Tibial nerve (tissue), 4 donors: ENCODE results near the gene USF3. TPM values are rescaled to one million over a fixed set of nuclear protein-coding genes. Genes with fewer than 3 reads are reported as not detected.

ENCODE experiments used
- DNase-seq, 2 donors: peaks; one replicate each; pipeline ENCODE4 v3.0.0-alpha.2; 2019; ENCODE audit warnings: low spot score in 2 of 2
- H3K27ac ChIP-seq, 4 donors: fragments of 200-600 bp; sonication (generic) in 3 of 4; one replicate each; pipeline ENCODE4 v1.5.1; 2017 to 2019; ENCODE audit warnings: mild to moderate bottlenecking in 1 of 4
- H3K27me3 ChIP-seq, 2 donors: fragments of 200-600 bp; sonication (generic) in 1 of 2; one replicate each; pipeline versions ENCODE4 v1.5.1 to v1.6.0; 2017 to 2019
- H3K36me3 ChIP-seq, 3 donors: fragments of 200-600 bp; sonication (generic); one replicate each; pipeline ENCODE4 v1.5.1; 2018 to 2019
- H3K4me1 ChIP-seq, 4 donors: fragments of 200-600 bp; sonication (generic) in 3 of 4; one replicate each; pipeline ENCODE4 v1.5.1; 2017 to 2019
- H3K4me3 ChIP-seq, 4 donors: fragments of 200-600 bp; sonication (generic) in 3 of 4; one replicate each; pipeline ENCODE4 v1.5.1; 2017 to 2019; ENCODE audit warnings: mild to moderate bottlenecking in 1 of 4, moderate library complexity in 1 of 4
- H3K9me3 ChIP-seq, 4 donors: fragments of 200-600 bp; sonication (generic) in 3 of 4; one replicate each; pipeline ENCODE4 v1.5.1; 2017 to 2019
- EP300 ChIP-seq, 2 donors: sonication (generic); formaldehyde crosslinking; IDR thresholded peaks; one replicate each; pipeline ENCODE4 v1.6.1; 2017; ENCODE audit warnings: antibody characterized with exemption in 2 of 2, mild to moderate bottlenecking in 1 of 2
- POLR2A ChIP-seq, 2 donors: fragments of 450-650 bp; IDR thresholded peaks; one replicate each; pipeline ENCODE4 v1.6.1; 2017; ENCODE audit warnings: antibody characterized with exemption in 2 of 2, mild to moderate bottlenecking in 2 of 2, moderate library complexity in 2 of 2
- WGBS, 2 donors: methylation state at CpG; one replicate each; pipeline ENCODE4 v1.1.5; 2018; 5-methylcytosine and 5-hydroxymethylcytosine counted together
- total RNA-seq, 4 donors: library from RNA; depleted of rRNA; stranded (reverse); fragments of >200 nt; gene quantifications; one replicate each; pipeline ENCODE4 v1.1.0, GENCODE V29; 2016
- TF ChIP-seq, protein P1 (sequence below), 5 experiments: fragments of 200-600 bp in 3 of 5; fragments of 450-650 bp in 2 of 5; sonication (generic) in 3 of 5; IDR thresholded peaks; one replicate each; pipeline ENCODE4 v1.5.1; 2016 to 2019; ENCODE audit warnings: antibody characterized with exemption in 5 of 5, mild to moderate bottlenecking in 3 of 5, moderate library complexity in 2 of 5

The USF3 gene
- total RNA-seq, 4 donors from 2014 or later: 16.8 to 22.6 (median 19.4) TPM

GRCh38 chr3:113717308-113717707 is 20.9 kb upstream of the USF3 start:
- no peaks in the 10 kb centered on the region for H3K9me3 ChIP-seq
- 90 to 91% methylated on average over 3 of the region's 3 CpGs for WGBS, 2 donors
- H3K27me3 ChIP-seq: no peaks in the 10 kb centered on the region
- no peak for DNase-seq
- H3K4me1 ChIP-seq: peaks cover 0 to 10% (median 0%) of the 10 kb centered on the region in 4 donors
- H3K36me3 ChIP-seq: peaks cover 0 to 40% (median 8%) of the 10 kb centered on the region in 3 donors
- TF ChIP-seq EP300 (IDR thresholded peaks at IDR 0.05) (no peak), POLR2A (IDR thresholded peaks at IDR 0.05) (no peak)
- TF ChIP-seq, protein P1, sequence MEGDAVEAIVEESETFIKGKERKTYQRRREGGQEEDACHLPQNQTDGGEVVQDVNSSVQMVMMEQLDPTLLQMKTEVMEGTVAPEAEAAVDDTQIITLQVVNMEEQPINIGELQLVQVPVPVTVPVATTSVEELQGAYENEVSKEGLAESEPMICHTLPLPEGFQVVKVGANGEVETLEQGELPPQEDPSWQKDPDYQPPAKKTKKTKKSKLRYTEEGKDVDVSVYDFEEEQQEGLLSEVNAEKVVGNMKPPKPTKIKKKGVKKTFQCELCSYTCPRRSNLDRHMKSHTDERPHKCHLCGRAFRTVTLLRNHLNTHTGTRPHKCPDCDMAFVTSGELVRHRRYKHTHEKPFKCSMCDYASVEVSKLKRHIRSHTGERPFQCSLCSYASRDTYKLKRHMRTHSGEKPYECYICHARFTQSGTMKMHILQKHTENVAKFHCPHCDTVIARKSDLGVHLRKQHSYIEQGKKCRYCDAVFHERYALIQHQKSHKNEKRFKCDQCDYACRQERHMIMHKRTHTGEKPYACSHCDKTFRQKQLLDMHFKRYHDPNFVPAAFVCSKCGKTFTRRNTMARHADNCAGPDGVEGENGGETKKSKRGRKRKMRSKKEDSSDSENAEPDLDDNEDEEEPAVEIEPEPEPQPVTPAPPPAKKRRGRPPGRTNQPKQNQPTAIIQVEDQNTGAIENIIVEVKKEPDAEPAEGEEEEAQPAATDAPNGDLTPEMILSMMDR (IDR thresholded peaks at IDR 0.05): no peak
- H3K4me3 ChIP-seq: no peak overlapping the region
- no peak overlapping the region for H3K27ac ChIP-seq

DNA sequence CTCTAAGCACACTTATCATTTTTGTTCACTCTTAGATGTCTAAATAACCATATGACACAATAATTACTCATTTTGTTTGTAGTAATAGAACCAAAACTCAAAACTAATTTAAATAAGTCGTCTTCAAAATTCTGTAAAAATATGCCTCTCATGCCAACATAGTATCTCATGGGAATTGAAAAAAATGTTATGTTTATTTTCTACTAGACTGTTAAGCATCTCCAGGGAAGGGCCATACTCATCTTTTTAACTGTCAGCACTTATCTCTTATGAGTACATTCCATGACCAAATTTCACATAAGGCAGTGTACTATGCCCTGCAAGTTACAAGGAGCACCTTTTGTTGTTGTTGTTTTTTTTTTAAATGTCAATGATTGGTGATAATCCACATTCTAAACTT is 18.3 kb upstream of the USF3 start:
- Histone ChIP-seq H3K36me3 (peaks cover 0 to 15% (median 0%) of the 10 kb centered on the region in 3 donors), H3K4me3 (no peak overlapping the region), H3K27me3 (no peaks in the 10 kb centered on the region), H3K9me3 (no peaks in the 10 kb centered on the region), H3K27ac (no peak overlapping the region), H3K4me1 (peaks cover 0 to 5% (median 0%) of the 10 kb centered on the region in 4 donors)
- TF ChIP-seq, protein P1 (IDR thresholded peaks at IDR 0.05): no peak
- TF ChIP-seq POLR2A (IDR thresholded peaks at IDR 0.05): no peak
- no peak for TF ChIP-seq EP300 (IDR thresholded peaks at IDR 0.05)
- no peak for DNase-seq
- 51% methylated on average over 1 of the region's 1 CpG for WGBS, 2 donors

GRCh38 chr3:113712129-113712528 is 15.7 kb upstream of the USF3 start:
- no peak overlapping the region for H3K27ac ChIP-seq
- peaks cover 0 to 4% (median 0%) of the 10 kb centered on the region in 3 donors for H3K36me3 ChIP-seq
- DNase-seq: no peak
- no peak overlapping the region for H3K4me3 ChIP-seq
- no peaks in the 10 kb centered on the region for H3K9me3 ChIP-seq
- H3K4me1 ChIP-seq: peaks cover 0 to 5% (median 0%) of the 10 kb centered on the region in 4 donors
- H3K27me3 ChIP-seq: no peaks in the 10 kb centered on the region
- 34 to 38% methylated on average over 3 of the region's 3 CpGs for WGBS, 2 donors
- TF ChIP-seq POLR2A (IDR thresholded peaks at IDR 0.05) (no peak), EP300 (IDR thresholded peaks at IDR 0.05) (no peak)
- TF ChIP-seq, protein P1 (IDR thresholded peaks at IDR 0.05): no peak

DNA sequence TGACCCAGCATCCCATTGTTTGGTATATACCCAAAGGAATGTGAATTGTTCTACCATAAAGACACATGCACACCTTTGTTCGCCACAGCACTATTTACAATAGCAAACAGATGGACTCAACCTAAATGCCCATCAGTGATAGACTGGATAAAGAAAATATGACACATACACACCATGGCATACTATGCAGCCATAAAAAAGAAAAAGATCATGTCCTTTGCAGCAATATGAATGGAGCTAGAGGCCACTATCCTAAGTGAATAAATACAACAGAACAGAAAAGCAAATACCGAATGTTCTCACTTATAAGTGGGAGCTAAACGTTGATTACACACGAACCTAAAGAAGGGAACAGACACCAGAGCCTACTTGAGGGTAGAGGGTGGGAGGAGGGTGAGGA is 11.4 kb upstream of the USF3 start:
- TF ChIP-seq POLR2A (IDR thresholded peaks at IDR 0.05): no peak
- TF ChIP-seq, protein P1 (IDR thresholded peaks at IDR 0.05): no peak
- no peak for TF ChIP-seq EP300 (IDR thresholded peaks at IDR 0.05)
- Histone ChIP-seq H3K4me1 (no peaks in the 10 kb centered on the region), H3K4me3 (no peak overlapping the region), H3K27me3 (no peaks in the 10 kb centered on the region), H3K27ac (no peak overlapping the region), H3K9me3 (no peaks in the 10 kb centered on the region), H3K36me3 (no peaks in the 10 kb centered on the region)
- 93% methylated on average over 4 of the region's 4 CpGs for WGBS, 2 donors
- DNase-seq: no peak

DNA sequence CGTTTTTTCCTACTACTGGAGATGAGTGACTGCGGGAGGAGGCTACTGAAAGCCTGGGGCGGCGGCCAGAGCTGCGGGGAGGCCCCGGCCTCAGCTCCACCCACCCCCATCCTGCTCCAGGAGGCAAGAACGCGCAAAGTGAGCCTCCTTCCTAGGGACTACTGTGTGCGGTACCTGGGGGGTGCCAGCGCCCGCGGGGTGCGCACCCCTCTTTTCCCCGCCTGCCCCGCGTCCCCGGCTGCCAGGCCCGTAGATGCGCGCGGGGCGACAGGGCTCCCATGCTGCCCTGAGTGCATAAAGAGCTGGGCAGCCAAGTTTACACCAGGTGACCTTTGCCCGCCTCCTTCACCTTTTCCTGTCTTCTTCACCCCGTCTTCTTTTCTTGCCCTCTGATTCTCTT is 2.5 kb upstream of the USF3 start:
- TF ChIP-seq, protein P1 (IDR thresholded peaks at IDR 0.05): no peak
- TF ChIP-seq EP300 (IDR thresholded peaks at IDR 0.05) (no peak), POLR2A (IDR thresholded peaks at IDR 0.05) (no peak)
- DNase-seq: no peak
- Histone ChIP-seq H3K9me3 (no peaks in the 10 kb centered on the region), H3K27me3 (no peaks in the 10 kb centered on the region), H3K27ac (peak overlapping the region in 2 of 4 donors; percentile 34 to 100), H3K4me1 (peaks cover 0 to 35% (median 8%) of the 10 kb centered on the region in 4 donors), H3K4me3 (peak overlapping the region in 3 of 4 donors; percentile 28 to 43 (median 32)), H3K36me3 (no peaks in the 10 kb centered on the region)
- WGBS, 2 donors: 26 to 35% methylated on average over 15 to 24 of the region's 24 CpGs
